ENCODE measurements around the gene SLC7A1.

- TF ChIP-seq SUZ12 (IDR thresholded peaks at IDR 0.05) (no peak), CTBP1 (IDR thresholded peaks at IDR 0.05; ENCODE audit: borderline replicate concordance) (no peak), FOXK2 (IDR thresholded peaks at IDR 0.05) (no peak), TARDBP (IDR thresholded peaks at IDR 0.05) (no peak), ZNF384 (IDR thresholded peaks at IDR 0.05) (no peak), FOXA1 (IDR thresholded peaks at IDR 0.05) (no peak), BHLHE40 (IDR thresholded peaks at IDR 0.05; ENCODE audit: borderline replicate concordance) (no peak), FOXM1 (IDR thresholded peaks at IDR 0.05; ENCODE audit: borderline replicate concordance) (no peak), ELF4 (IDR thresholded peaks at IDR 0.05) (no peak), NFRKB (IDR thresholded peaks at IDR 0.05) (no peak), SP1 (IDR thresholded peaks at IDR 0.05) (no peak)
These were observed 22.9 kb downstream of the SLC7A1 start for GRCh38 chr13:29572575-29572974.
